Large intestine (tissue), 3 donors: ENCODE data around the gene PANX3. TPM values are rescaled to one million over a fixed set of nuclear protein-coding genes. Genes with fewer than 3 reads are reported as not detected.

ENCODE experiments used
- DNase-seq, 2 donors: peaks; one replicate each; pipeline versions ENCODE4 v3.0.0 to v3.0.0-alpha.2; 2013
- H3K27ac ChIP-seq: one replicate; pipeline ENCODE4 v1.5.1; 2013; ENCODE audit warnings: low read length
- H3K27me3 ChIP-seq: 2 replicates; pipeline ENCODE4 v1.6.1; 2013; ENCODE audit warnings: low read length; ENCODE audit not compliant: control insufficient read depth, insufficient read depth
- H3K36me3 ChIP-seq: 2 replicates; pipeline ENCODE4 v1.6.1; 2013; ENCODE audit warnings: low read length; ENCODE audit not compliant: control insufficient read depth, insufficient read depth
- H3K4me1 ChIP-seq: one replicate; pipeline ENCODE4 v1.6.1; 2013; ENCODE audit warnings: low read length; ENCODE audit not compliant: control insufficient read depth, insufficient read depth
- H3K4me3 ChIP-seq: one replicate; pipeline ENCODE4 v1.5.1; 2013; ENCODE audit warnings: low read length
- H3K9me3 ChIP-seq: one replicate; pipeline ENCODE4 v1.6.1; 2013; ENCODE audit warnings: mild to moderate bottlenecking, low read depth, low read length, moderate library complexity; ENCODE audit not compliant: control insufficient read depth
- WGBS: methylation state at CpG from one replicate; pipeline ENCODE4 v1.1.5; 2013; ENCODE audit warnings: low lambda C conversion rate; ENCODE audit not compliant: insufficient coverage; 5-methylcytosine and 5-hydroxymethylcytosine counted together
- polyA plus RNA-seq: library from polyadenylated mRNA; unstranded; fragments of 120-200 nt; gene quantifications from one replicate; pipeline ENCODE4 v1.2.1, GENCODE V29; 2013

PANX3 gene
- polyA plus RNA-seq, 1 donor = 0.03 TPM

- Histone ChIP-seq H3K27me3 (no peaks in the 10 kb centered on the region), H3K4me1 (no peaks in the 10 kb centered on the region), H3K27ac (peak overlapping the region; percentile 25), H3K4me3 (no peak overlapping the region), H3K36me3 (peaks cover 42% of the 10 kb centered on the region), H3K9me3 (no peaks in the 10 kb centered on the region)
- no CpG with 5 or more reads among the region's 1 CpG for WGBS
- DNase-seq = peak; percentile 28 to 64
Measured at GRCh38 chr11:124639186-124639585, 28.0 kb downstream of the PANX3 start.

GRCh38 chr11:124640666-124641065 lies 29.4 kb downstream of the PANX3 start:
- Histone ChIP-seq H3K36me3 (peaks cover 35% of the 10 kb centered on the region), H3K4me3 (no peak overlapping the region)
- WGBS = no CpG with 5 or more reads among the region's 5 CpGs

DNA sequence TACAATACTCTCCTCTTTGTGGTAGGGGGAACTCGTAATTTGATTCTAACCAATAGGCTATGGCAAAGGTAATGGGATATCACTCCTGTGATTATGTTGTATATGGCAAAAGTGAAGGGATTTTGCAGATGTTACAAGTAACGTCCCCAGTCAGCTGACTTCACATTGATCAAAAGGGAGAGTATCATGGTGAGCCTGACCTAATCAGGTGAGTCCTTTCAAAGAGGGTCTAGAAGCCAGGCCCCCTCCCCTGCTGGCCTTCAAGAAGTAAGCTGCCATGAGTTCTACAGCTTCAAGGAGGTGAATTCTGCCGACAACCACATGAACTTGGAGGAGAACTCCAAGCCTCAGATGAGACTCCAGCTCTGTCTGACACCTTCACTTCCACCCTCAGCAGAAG lies 31.4 kb downstream of the PANX3 start:
- Histone ChIP-seq H3K27me3 (no peaks in the 10 kb centered on the region), H3K27ac (no peak overlapping the region), H3K36me3 (peaks cover 21% of the 10 kb centered on the region), H3K4me3 (no peak overlapping the region), H3K4me1 (no peaks in the 10 kb centered on the region), H3K9me3 (no peaks in the 10 kb centered on the region)
- no CpG with 5 or more reads among the region's 3 CpGs for WGBS
- DNase-seq = no peak

More at GRCh38 chr11:124640666-124641065, 29.4 kb downstream of the PANX3 start:
- Histone ChIP-seq H3K27ac (no peak overlapping the region), H3K27me3 (no peaks in the 10 kb centered on the region), H3K4me1 (no peaks in the 10 kb centered on the region), H3K9me3 (no peaks in the 10 kb centered on the region)
- no peak for DNase-seq

- WGBS = 100% methylated on average over 2 of the region's 10 CpGs
- DNase-seq = no peak
- no peak overlapping the region for H3K4me3 ChIP-seq
- no peaks in the 10 kb centered on the region for H3K9me3 ChIP-seq
- peaks cover 20% of the 10 kb centered on the region for H3K36me3 ChIP-seq
- no peaks in the 10 kb centered on the region for H3K4me1 ChIP-seq
- no peak overlapping the region for H3K27ac ChIP-seq
- no peaks in the 10 kb centered on the region for H3K27me3 ChIP-seq
Measured at GRCh38 chr11:124643042-124643604, 31.9 kb downstream of the PANX3 start.

GRCh38 chr11:124643605-124644425 lies 32.6 kb downstream of the PANX3 start:
- Histone ChIP-seq H3K27me3 (no peaks in the 10 kb centered on the region), H3K36me3 (peaks cover 14% of the 10 kb centered on the region), H3K4me1 (no peaks in the 10 kb centered on the region), H3K4me3 (no peak overlapping the region), H3K27ac (no peak overlapping the region), H3K9me3 (no peaks in the 10 kb centered on the region)
- 100% methylated on average over 1 of the region's 3 CpGs for WGBS
- no peak for DNase-seq

GRCh38 chr11:124644426-124645280 lies 33.4 kb downstream of the PANX3 start:
- Histone ChIP-seq H3K4me3 (no peak overlapping the region), H3K27ac (no peak overlapping the region), H3K9me3 (no peaks in the 10 kb centered on the region), H3K36me3 (peaks cover 16% of the 10 kb centered on the region), H3K4me1 (no peaks in the 10 kb centered on the region), H3K27me3 (no peaks in the 10 kb centered on the region)
- peak; percentile 30 to 65 for DNase-seq
- WGBS = 49% methylated on average over 7 of the region's 16 CpGs

GRCh38 chr11:124646148-124646547 lies 34.9 kb downstream of the PANX3 start:
- no peak overlapping the region for H3K4me3 ChIP-seq
- no peaks in the 10 kb centered on the region for H3K9me3 ChIP-seq
- no CpG with 5 or more reads among the region's 3 CpGs for WGBS

GRCh38 chr11:124648610-124649009 lies 37.4 kb downstream of the PANX3 start:
- no peaks in the 10 kb centered on the region for H3K4me1 ChIP-seq
- H3K4me3 ChIP-seq = no peak overlapping the region
- peaks cover 18% of the 10 kb centered on the region for H3K36me3 ChIP-seq
- H3K27me3 ChIP-seq = no peaks in the 10 kb centered on the region
- no peak for DNase-seq
- H3K27ac ChIP-seq = no peak overlapping the region
- WGBS = no CpG with 5 or more reads among the region's 6 CpGs
- H3K9me3 ChIP-seq = no peaks in the 10 kb centered on the region

More at GRCh38 chr11:124646148-124646547, 34.9 kb downstream of the PANX3 start:
- Histone ChIP-seq H3K27me3 (no peaks in the 10 kb centered on the region), H3K27ac (no peak overlapping the region), H3K4me1 (no peaks in the 10 kb centered on the region), H3K36me3 (peaks cover 13% of the 10 kb centered on the region)
- no peak for DNase-seq

DNA sequence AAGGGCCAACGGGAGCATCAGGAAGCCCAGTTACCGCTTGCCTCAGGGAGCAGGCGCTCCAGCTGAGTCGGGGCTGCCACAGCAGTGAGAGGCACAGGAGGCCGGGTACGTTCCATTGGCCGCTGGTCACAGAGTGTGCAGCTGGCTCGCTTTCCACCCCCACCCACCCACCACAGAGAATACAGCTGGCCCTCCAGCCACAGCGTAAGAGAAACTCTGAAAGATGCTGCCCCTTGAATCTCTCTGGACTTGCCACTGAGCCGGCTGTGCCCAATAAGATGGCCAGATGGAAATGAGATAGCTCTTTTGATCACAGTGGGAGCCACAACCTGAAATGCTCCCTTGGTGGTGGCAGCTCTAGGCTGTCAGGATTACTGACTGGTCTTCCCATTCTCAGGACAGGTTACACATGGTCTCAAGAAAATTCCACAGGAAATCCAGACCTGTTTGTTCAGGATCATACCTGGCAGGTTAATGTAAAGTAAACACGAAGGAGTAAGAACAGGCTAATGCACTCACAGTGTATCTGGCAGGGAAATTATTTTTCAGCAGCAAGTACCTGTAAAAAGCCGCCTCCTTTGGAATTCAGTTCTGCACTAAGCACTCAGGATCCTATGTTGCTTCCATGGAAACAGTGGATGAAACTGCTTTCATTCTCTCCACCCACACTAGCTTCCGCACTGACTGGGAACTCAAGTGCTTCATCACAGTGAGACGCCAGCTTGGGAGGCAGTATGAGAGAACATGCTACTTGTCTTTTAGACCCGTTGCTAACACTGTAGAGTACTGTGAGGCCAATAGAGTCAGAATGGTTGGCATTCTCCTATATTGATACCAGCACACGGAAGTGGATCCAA lies 45.8 kb downstream of the PANX3 start:
- Histone ChIP-seq H3K27me3 (no peaks in the 10 kb centered on the region), H3K36me3 (peaks cover 11% of the 10 kb centered on the region), H3K4me3 (no peak overlapping the region), H3K4me1 (no peaks in the 10 kb centered on the region), H3K9me3 (no peaks in the 10 kb centered on the region), H3K27ac (no peak overlapping the region)
- DNase-seq = no peak
- 38% methylated on average over 1 of the region's 16 CpGs for WGBS
